ENCODE data around the gene RASGRP4.

The RASGRP4 gene

DNA sequence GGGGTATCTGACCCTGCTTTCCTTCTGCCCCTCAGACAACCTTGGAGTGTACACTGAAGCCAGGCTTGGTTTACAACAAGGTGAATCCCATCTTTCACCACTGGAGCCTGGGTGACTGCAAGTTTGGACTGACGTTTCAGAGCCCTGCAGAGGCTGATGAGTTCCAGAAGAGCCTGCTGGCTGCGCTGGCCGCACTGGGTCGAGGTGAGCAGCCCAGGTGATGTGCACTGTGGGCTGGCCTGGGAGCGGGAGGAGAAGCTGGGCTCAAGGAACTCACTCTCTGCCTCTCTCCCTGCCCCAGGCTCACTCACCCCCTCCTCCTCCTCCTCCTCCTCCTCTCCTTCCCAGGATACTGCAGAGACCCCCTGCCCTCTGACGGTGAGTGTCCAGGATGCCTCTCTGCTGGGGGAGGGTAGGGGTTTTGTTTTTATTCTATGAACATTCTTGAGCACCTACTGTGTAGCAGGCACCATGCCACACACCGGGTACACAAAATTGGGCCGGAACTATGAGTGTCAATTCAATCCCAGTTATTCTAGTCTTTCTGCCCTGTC is 34.0 kb downstream of the RASGRP4 start:
- H3K36me3 ChIP-seq (replicated peaks in 1 of 2; ENCODE audit: control insufficient read depth in 2 of 2, insufficient read depth in 2 of 2, low read length in 2 of 2) = peaks cover 20 to 51% of the 10 kb centered on the region in 2 donors

DNA sequence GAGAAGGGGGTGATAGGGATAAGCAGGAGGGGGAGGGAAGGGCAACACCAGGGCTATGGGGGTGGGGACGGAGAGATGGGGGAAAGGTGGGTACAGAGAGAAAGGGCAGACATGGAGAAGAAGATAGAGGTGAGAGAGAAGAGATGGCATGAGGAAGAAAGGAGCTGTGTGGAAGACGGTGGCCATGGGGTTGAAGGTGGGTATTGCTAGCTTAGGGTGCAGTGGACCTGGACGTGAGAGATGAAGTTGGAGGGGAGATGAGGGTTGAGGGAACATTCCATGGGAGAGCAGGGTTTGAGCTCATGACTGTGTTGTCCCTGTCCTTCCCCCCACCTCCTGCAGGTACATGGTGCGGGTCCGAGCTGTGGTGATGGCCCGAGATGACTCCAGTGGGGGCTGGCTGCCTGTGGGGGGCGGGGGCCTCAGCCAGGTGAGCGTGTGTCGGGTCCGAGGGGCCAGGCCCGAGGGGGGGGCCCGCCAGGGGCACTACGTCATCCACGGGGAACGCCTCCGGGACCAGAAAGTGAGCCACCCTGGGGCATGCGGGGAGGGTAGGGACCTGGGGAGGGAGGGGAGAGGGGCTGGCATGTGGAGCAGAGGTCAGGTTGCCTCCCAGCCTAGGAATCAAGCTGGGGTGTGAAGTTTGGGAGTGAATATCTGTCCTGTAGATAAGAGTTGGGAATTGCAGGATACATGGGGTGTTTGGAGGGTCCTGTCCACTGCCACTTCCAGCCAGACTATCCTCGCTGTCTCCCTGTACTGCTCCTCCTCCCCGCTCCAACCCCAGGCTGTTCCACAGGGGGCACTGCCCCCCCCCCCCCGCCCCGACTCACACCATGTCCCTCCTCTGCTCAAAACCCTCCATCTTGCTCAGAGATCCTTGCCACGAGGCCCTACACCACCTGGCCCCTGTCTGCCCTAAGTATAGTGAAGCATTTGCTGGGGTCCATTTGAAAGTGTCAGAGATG is 35.8 kb downstream of the RASGRP4 start:
- Histone ChIP-seq H3K4me1 (ENCODE audit: control insufficient read depth in 2 of 2, insufficient read depth in 1 of 2, low read depth in 1 of 2, low read length in 2 of 2) (peaks cover 8 to 10% of the 10 kb centered on the region in 2 donors), H3K27ac (replicated peaks; ENCODE audit: low read length) (no peak overlapping the region), H2BK120ac (ENCODE audit: low read depth, low read length) (peak overlapping the region; percentile 32), H4K91ac (ENCODE audit: low read depth, low read length, poor library complexity) (no peak overlapping the region), H4K8ac (ENCODE audit: low read depth, low read length) (no peak overlapping the region), H3K27me3 (ENCODE audit: control insufficient read depth in 3 of 3, insufficient read depth in 3 of 3, low read depth in 1 of 3, low read length in 3 of 3) (no peaks in the 10 kb centered on the region), H3K36me3 (replicated peaks in 1 of 2; ENCODE audit: control insufficient read depth in 2 of 2, insufficient read depth in 2 of 2, low read length in 2 of 2) (peaks cover 20 to 52% of the 10 kb centered on the region in 2 donors), H3K4me3 (ENCODE audit: low read length in 2 of 2) (peak overlapping the region; percentile 43 to 82), H3K23ac (ENCODE audit: low read depth, low read length, poor library complexity) (peak overlapping the region; percentile 94), H3K14ac (ENCODE audit: low read length) (no peak overlapping the region), H2BK12ac (ENCODE audit: low read length) (no peak overlapping the region), H2BK5ac (ENCODE audit: low read length) (no peak overlapping the region), H2AK5ac (ENCODE audit: low read depth, low read length) (peak overlapping the region; percentile 91), H2BK15ac (ENCODE audit: low read length) (no peak overlapping the region), H3K18ac (ENCODE audit: low read length) (peak overlapping the region; percentile 1), H3K79me1 (ENCODE audit: low read depth, low read length) (peaks cover 5% of the 10 kb centered on the region), H3K4me2 (ENCODE audit: insufficient read depth, low read length, poor library complexity, severe bottlenecking) (peak overlapping the region; percentile 69), H3K9ac (ENCODE audit: low read depth, low read length, poor library complexity) (peak overlapping the region; percentile 13), H3K9me3 (replicated peaks in 1 of 2; ENCODE audit: control insufficient read depth in 2 of 2, insufficient read depth in 1 of 2, low read depth in 1 of 2, low read length in 2 of 2) (no peaks in the 10 kb centered on the region), H2AFZ (ENCODE audit: low read length) (no peak overlapping the region), H3K4ac (ENCODE audit: low read length) (no peak overlapping the region)
- DNase-seq (ENCODE audit: low spot score) = no peak
- no CpG with 5 or more reads among the region's 22 CpGs for WGBS, 2 donors (ENCODE audit: extremely low coverage in 2 of 2, insufficient read length in 2 of 2, insufficient replicate concordance in 1 of 2)

More for the DNA sequence above, 34.0 kb downstream of the RASGRP4 start:
- Histone ChIP-seq H3K4me1 (ENCODE audit: control insufficient read depth in 2 of 2, insufficient read depth in 1 of 2, low read depth in 1 of 2, low read length in 2 of 2) (peaks cover 8 to 10% of the 10 kb centered on the region in 2 donors), H2AK5ac (ENCODE audit: low read depth, low read length) (no peak overlapping the region), H3K27ac (replicated peaks; ENCODE audit: low read length) (no peak overlapping the region), H2BK12ac (ENCODE audit: low read length) (no peak overlapping the region), H2BK120ac (ENCODE audit: low read depth, low read length) (no peak overlapping the region), H3K79me1 (ENCODE audit: low read depth, low read length) (peaks cover 5% of the 10 kb centered on the region), H3K9me3 (replicated peaks in 1 of 2; ENCODE audit: control insufficient read depth in 2 of 2, insufficient read depth in 1 of 2, low read depth in 1 of 2, low read length in 2 of 2) (peaks cover 0 to 4% of the 10 kb centered on the region in 2 donors), H3K18ac (ENCODE audit: low read length) (no peak overlapping the region), H2BK15ac (ENCODE audit: low read length) (no peak overlapping the region), H3K23ac (ENCODE audit: low read depth, low read length, poor library complexity) (peak overlapping the region; percentile 39), H3K4ac (ENCODE audit: low read length) (no peak overlapping the region), H4K8ac (ENCODE audit: low read depth, low read length) (peak overlapping the region; percentile 26), H2AFZ (ENCODE audit: low read length) (no peak overlapping the region), H3K4me2 (ENCODE audit: insufficient read depth, low read length, poor library complexity, severe bottlenecking) (no peak overlapping the region), H3K27me3 (ENCODE audit: control insufficient read depth in 3 of 3, insufficient read depth in 3 of 3, low read depth in 1 of 3, low read length in 3 of 3) (no peaks in the 10 kb centered on the region), H3K4me3 (ENCODE audit: low read length in 2 of 2) (no peak overlapping the region), H3K14ac (ENCODE audit: low read length) (no peak overlapping the region), H4K91ac (ENCODE audit: low read depth, low read length, poor library complexity) (no peak overlapping the region), H3K9ac (ENCODE audit: low read depth, low read length, poor library complexity) (no peak overlapping the region), H2BK5ac (ENCODE audit: low read length) (no peak overlapping the region)
- no CpG with 5 or more reads among the region's 8 CpGs for WGBS, 2 donors (ENCODE audit: extremely low coverage in 2 of 2, insufficient read length in 2 of 2, insufficient replicate concordance in 1 of 2)
- DNase-seq (ENCODE audit: low spot score) = no peak

DNA sequence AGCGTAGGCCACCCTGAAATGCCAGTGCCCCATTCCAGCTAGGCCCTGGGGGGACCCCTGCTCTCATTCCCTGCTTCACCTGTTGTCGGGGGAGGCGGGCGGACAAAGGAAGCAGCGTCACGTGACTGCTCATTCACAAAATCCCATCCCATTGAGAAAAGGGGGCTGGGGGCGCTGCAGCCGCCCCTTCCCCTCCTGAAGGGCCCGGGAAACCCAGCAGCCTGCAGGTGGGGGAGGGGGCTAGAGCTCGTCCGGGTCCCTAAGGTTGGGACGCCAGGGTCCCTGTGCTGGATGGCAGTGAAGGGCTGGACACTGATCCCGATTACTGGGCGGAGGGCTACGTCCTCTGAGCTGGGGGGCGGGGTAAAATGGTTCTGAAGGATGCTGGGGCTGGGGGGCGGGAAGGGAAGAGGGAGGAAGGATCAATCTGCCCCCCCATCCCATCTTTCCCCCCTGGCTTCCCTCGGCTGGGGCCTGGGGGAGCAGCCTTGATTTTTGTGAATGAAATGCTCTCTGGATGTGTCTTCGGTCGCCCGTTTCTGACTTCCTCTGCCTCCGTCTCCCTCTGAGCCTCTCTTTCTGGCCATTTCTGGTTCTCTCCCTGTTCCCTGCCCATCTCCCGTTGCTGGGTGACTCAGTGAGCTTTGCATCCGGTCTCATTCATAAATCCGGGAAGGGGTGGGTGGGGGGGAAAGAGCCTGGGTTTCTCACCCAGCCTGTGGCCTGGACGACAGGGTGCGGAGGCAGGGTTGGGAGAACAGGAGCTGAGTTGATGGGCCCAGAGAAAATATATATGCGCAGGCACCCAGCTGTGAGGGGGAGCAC is 36.7 kb downstream of the RASGRP4 start:
- peak overlapping the region; percentile 82 to 91 for H3K4me3 ChIP-seq (ENCODE audit: low read length in 2 of 2)
- peak overlapping the region; percentile 53 for H2BK15ac ChIP-seq (ENCODE audit: low read length)
- WGBS, 2 donors (ENCODE audit: extremely low coverage in 2 of 2, insufficient read length in 2 of 2, insufficient replicate concordance in 1 of 2) = no CpG with 5 or more reads among the region's 28 CpGs
- H2BK120ac ChIP-seq (ENCODE audit: low read depth, low read length) = peak overlapping the region; percentile 88
- no peaks in the 10 kb centered on the region for H3K27me3 ChIP-seq (ENCODE audit: control insufficient read depth in 3 of 3, insufficient read depth in 3 of 3, low read depth in 1 of 3, low read length in 3 of 3)
- no peak overlapping the region for H4K91ac ChIP-seq (ENCODE audit: low read depth, low read length, poor library complexity)
- H3K4ac ChIP-seq (ENCODE audit: low read length) = no peak overlapping the region
- H3K27ac ChIP-seq (replicated peaks; ENCODE audit: low read length) = peak overlapping the region; percentile 86
- peaks cover 18 to 52% of the 10 kb centered on the region in 2 donors for H3K36me3 ChIP-seq (replicated peaks in 1 of 2; ENCODE audit: control insufficient read depth in 2 of 2, insufficient read depth in 2 of 2, low read length in 2 of 2)
- DNase-seq (ENCODE audit: low spot score) = peak; percentile 32
- H3K9me3 ChIP-seq (replicated peaks in 1 of 2; ENCODE audit: control insufficient read depth in 2 of 2, insufficient read depth in 1 of 2, low read depth in 1 of 2, low read length in 2 of 2) = no peaks in the 10 kb centered on the region
- peak overlapping the region; percentile 79 for H2BK5ac ChIP-seq (ENCODE audit: low read length)
- peak overlapping the region; percentile 67 for H3K14ac ChIP-seq (ENCODE audit: low read length)
- peak overlapping the region; percentile 69 for H3K4me2 ChIP-seq (ENCODE audit: insufficient read depth, low read length, poor library complexity, severe bottlenecking)
- H2AFZ ChIP-seq (ENCODE audit: low read length) = peak overlapping the region; percentile 95
- H3K18ac ChIP-seq (ENCODE audit: low read length) = peak overlapping the region; percentile 98
- H2AK5ac ChIP-seq (ENCODE audit: low read depth, low read length) = peak overlapping the region; percentile 91
- H3K9ac ChIP-seq (ENCODE audit: low read depth, low read length, poor library complexity) = peak overlapping the region; percentile 96
- H4K8ac ChIP-seq (ENCODE audit: low read depth, low read length) = no peak overlapping the region
- H3K4me1 ChIP-seq (ENCODE audit: control insufficient read depth in 2 of 2, insufficient read depth in 1 of 2, low read depth in 1 of 2, low read length in 2 of 2) = peaks cover 8 to 10% of the 10 kb centered on the region in 2 donors
- H3K79me1 ChIP-seq (ENCODE audit: low read depth, low read length) = peaks cover 5% of the 10 kb centered on the region
- H2BK12ac ChIP-seq (ENCODE audit: low read length) = no peak overlapping the region
- H3K23ac ChIP-seq (ENCODE audit: low read depth, low read length, poor library complexity) = no peak overlapping the region

Data from neuronal stem cell (in vitro differentiated cells).